Muscle layer of colon (tissue), 2 donors: ENCODE measurements around the gene TRAPPC2.

Source experiments
- H3K27ac ChIP-seq: one replicate; pipeline ENCODE4 v1.7.0; 2013; ENCODE audit warnings: low read depth, mild to moderate bottlenecking, low read length, moderate library complexity
- H3K27me3 ChIP-seq, 2 donors: one replicate each; pipeline ENCODE4 v1.7.0; 2013; ENCODE audit warnings: low read length in 2 of 2, mild to moderate bottlenecking in 2 of 2; ENCODE audit not compliant: insufficient read depth in 2 of 2, control insufficient read depth in 1 of 2
- H3K36me3 ChIP-seq: one replicate; pipeline ENCODE4 v1.7.0; 2013; ENCODE audit warnings: mild to moderate bottlenecking, low read length; ENCODE audit not compliant: insufficient read depth
- H3K4me1 ChIP-seq: one replicate; pipeline ENCODE4 v1.7.0; 2013; ENCODE audit warnings: mild to moderate bottlenecking, low read length; ENCODE audit not compliant: insufficient read depth
- H3K4me3 ChIP-seq, 2 donors: one replicate each; pipeline ENCODE4 v1.7.0; 2013; ENCODE audit warnings: low read length in 2 of 2, low read depth in 1 of 2, mild to moderate bottlenecking in 1 of 2, moderate library complexity in 1 of 2
- H3K9ac ChIP-seq: one replicate; pipeline ENCODE4 v1.7.0; 2013; ENCODE audit warnings: low read length
- H3K9me3 ChIP-seq: one replicate; pipeline ENCODE4 v1.7.0; 2013; ENCODE audit warnings: mild to moderate bottlenecking, low read length
- donor health status: abdominal sarcoma.
- donor health status: Adenocarcinoma of cecum.

TRAPPC2 gene

GRCh38 chrX:13717700-13718472, 16.5 kb downstream of the TRAPPC2 start:
- Histone ChIP-seq H3K27ac (peak overlapping the region; percentile 12), H3K36me3 (no peaks in the 10 kb centered on the region), H3K27me3 (no peaks in the 10 kb centered on the region), H3K4me1 (peaks cover 10% of the 10 kb centered on the region), H3K9me3 (no peaks in the 10 kb centered on the region), H3K4me3 (no peak overlapping the region), H3K9ac (no peak overlapping the region)

GRCh38 chrX:13716905-13717304, 17.5 kb downstream of the TRAPPC2 start:
- no peak overlapping the region for H3K4me3 ChIP-seq
- H3K27ac ChIP-seq: no peak overlapping the region
- no peaks in the 10 kb centered on the region for H3K27me3 ChIP-seq
- no peaks in the 10 kb centered on the region for H3K9me3 ChIP-seq
- no peaks in the 10 kb centered on the region for H3K36me3 ChIP-seq
- H3K4me1 ChIP-seq: peaks cover 4% of the 10 kb centered on the region
- H3K9ac ChIP-seq: no peak overlapping the region

- H3K27ac ChIP-seq: no peak overlapping the region
- no peak overlapping the region for H3K9ac ChIP-seq
- no peaks in the 10 kb centered on the region for H3K9me3 ChIP-seq
- H3K27me3 ChIP-seq: no peaks in the 10 kb centered on the region
- H3K4me3 ChIP-seq: no peak overlapping the region
- H3K4me1 ChIP-seq: peaks cover 4% of the 10 kb centered on the region
- peaks cover 4% of the 10 kb centered on the region for H3K36me3 ChIP-seq
Measured at GRCh38 chrX:13716455-13716854, 18.0 kb downstream of the TRAPPC2 start.

- Histone ChIP-seq H3K36me3 (peaks cover 6% of the 10 kb centered on the region), H3K4me1 (no peaks in the 10 kb centered on the region), H3K27me3 (no peaks in the 10 kb centered on the region), H3K4me3 (no peak overlapping the region), H3K9me3 (no peaks in the 10 kb centered on the region), H3K27ac (no peak overlapping the region), H3K9ac (no peak overlapping the region)
Measured at GRCh38 chrX:13711141-13711540, 23.3 kb downstream of the TRAPPC2 start.

GRCh38 chrX:13703589-13703988, 30.8 kb downstream of the TRAPPC2 start:
- Histone ChIP-seq H3K27me3 (no peaks in the 10 kb centered on the region), H3K4me1 (peaks cover 10% of the 10 kb centered on the region), H3K9ac (no peak overlapping the region)

GRCh38 chrX:13703135-13703534, 31.3 kb downstream of the TRAPPC2 start:
- Histone ChIP-seq H3K27ac (no peak overlapping the region), H3K4me3 (no peak overlapping the region), H3K9ac (no peak overlapping the region), H3K4me1 (peaks cover 10% of the 10 kb centered on the region), H3K27me3 (no peaks in the 10 kb centered on the region), H3K9me3 (no peaks in the 10 kb centered on the region), H3K36me3 (no peaks in the 10 kb centered on the region)

More at GRCh38 chrX:13703589-13703988, 30.8 kb downstream of the TRAPPC2 start:
- H3K27ac ChIP-seq: no peak overlapping the region
- no peak overlapping the region for H3K4me3 ChIP-seq
- no peaks in the 10 kb centered on the region for H3K9me3 ChIP-seq
- H3K36me3 ChIP-seq: no peaks in the 10 kb centered on the region

- Histone ChIP-seq H3K9ac (no peak overlapping the region), H3K4me1 (peaks cover 10% of the 10 kb centered on the region), H3K36me3 (no peaks in the 10 kb centered on the region), H3K27me3 (no peaks in the 10 kb centered on the region), H3K27ac (no peak overlapping the region), H3K4me3 (no peak overlapping the region), H3K9me3 (no peaks in the 10 kb centered on the region)
Measured at GRCh38 chrX:13702111-13702789, 32.2 kb downstream of the TRAPPC2 start.

GRCh38 chrX:13700380-13700779, 34.0 kb downstream of the TRAPPC2 start:
- Histone ChIP-seq H3K9ac (no peak overlapping the region), H3K4me1 (peaks cover 12% of the 10 kb centered on the region), H3K27ac (no peak overlapping the region)

GRCh38 chrX:13699183-13699826, 35.1 kb downstream of the TRAPPC2 start:
- Histone ChIP-seq H3K27me3 (no peaks in the 10 kb centered on the region), H3K27ac (no peak overlapping the region), H3K4me3 (no peak overlapping the region), H3K9ac (no peak overlapping the region), H3K4me1 (peaks cover 16% of the 10 kb centered on the region), H3K36me3 (no peaks in the 10 kb centered on the region), H3K9me3 (no peaks in the 10 kb centered on the region)

More at GRCh38 chrX:13700380-13700779, 34.0 kb downstream of the TRAPPC2 start:
- Histone ChIP-seq H3K36me3 (no peaks in the 10 kb centered on the region), H3K27me3 (no peaks in the 10 kb centered on the region), H3K4me3 (no peak overlapping the region), H3K9me3 (no peaks in the 10 kb centered on the region)

- no peaks in the 10 kb centered on the region for H3K9me3 ChIP-seq
- H3K36me3 ChIP-seq: no peaks in the 10 kb centered on the region
- peaks cover 24% of the 10 kb centered on the region for H3K4me1 ChIP-seq
- no peaks in the 10 kb centered on the region for H3K27me3 ChIP-seq
- no peak overlapping the region for H3K4me3 ChIP-seq
- no peak overlapping the region for H3K9ac ChIP-seq
- H3K27ac ChIP-seq: no peak overlapping the region
Measured at GRCh38 chrX:13698432-13698831, 36.0 kb downstream of the TRAPPC2 start.

GRCh38 chrX:13697976-13698375, 36.4 kb downstream of the TRAPPC2 start:
- no peak overlapping the region for H3K27ac ChIP-seq
- H3K4me1 ChIP-seq: peaks cover 23% of the 10 kb centered on the region

More at GRCh38 chrX:13697976-13698375, 36.4 kb downstream of the TRAPPC2 start:
- H3K9me3 ChIP-seq: no peaks in the 10 kb centered on the region
- no peaks in the 10 kb centered on the region for H3K36me3 ChIP-seq
- no peaks in the 10 kb centered on the region for H3K27me3 ChIP-seq
- H3K4me3 ChIP-seq: no peak overlapping the region
- no peak overlapping the region for H3K9ac ChIP-seq
